ENCODE measurements around the gene MATR3. TPM values are rescaled to one million over a fixed set of nuclear protein-coding genes. Genes with fewer than 3 reads are reported as not detected.

The MATR3 gene
- total and polyA plus RNA-seq, 2 of the 4 experiments (the other 2 are of a cell fraction) = 81.4 to 367 TPM

GRCh38 chr5:139314276-139314675 is 20.7 kb downstream of the MATR3 start:
- intact Hi-C loops (cut with micrococcal nuclease) = loop anchor here (2.0 kb wide), 1 partner anchor 17 kb away; no protein-coding TSS in a partner anchor
- H3K9me3 ChIP-seq (ENCODE audit: control insufficient read depth, insufficient read depth, low read length) = no peaks in the 10 kb centered on the region
- H2BK5ac ChIP-seq (ENCODE audit: low read depth, low read length, poor library complexity, severe bottlenecking) = no peak overlapping the region
- H3K4me2 ChIP-seq (ENCODE audit: low read depth, low read length) = no peak overlapping the region
- in situ Hi-C loops (cut with MboI; ENCODE audit: low sequenced_read_pairs) = no loop called here
- ATAC-seq (ENCODE audit: low read depth) = no peak
- H4K5ac ChIP-seq (ENCODE audit: low read depth, low read length) = no peak overlapping the region
- no peak for TF ChIP-seq RCOR1 (IDR thresholded peaks at IDR 0.05; ENCODE audit: insufficient replicate concordance, low read length)
- no peak for TF ChIP-seq RFX5 (IDR thresholded peaks at IDR 0.05; ENCODE audit: low read depth, low read length)
- TF ChIP-seq USF2 (IDR thresholded peaks at IDR 0.05; ENCODE audit: low read depth, low read length) = no peak
- TF ChIP-seq RAD21 (IDR thresholded peaks at IDR 0.05; ENCODE audit: low read length) = no peak
- TF ChIP-seq FOS (IDR thresholded peaks at IDR 0.05; ENCODE audit: low read depth, low read length) = no peak
- no peak for TF ChIP-seq MAFK (IDR thresholded peaks at IDR 0.05; ENCODE audit: low read depth, low read length)
- no peak for TF ChIP-seq CEBPB (IDR thresholded peaks at IDR 0.05; ENCODE audit: low read depth, low read length)
- TF ChIP-seq POLR2A (IDR thresholded peaks at IDR 0.05; ENCODE audit: low read depth, low read length) = no peak
- H2BK15ac ChIP-seq (ENCODE audit: low read depth, low read length) = no peak overlapping the region
- H3K14ac ChIP-seq (replicated peaks; ENCODE audit: low read depth, low read length) = no peak overlapping the region
- no peak overlapping the region for H3K27ac ChIP-seq (ENCODE audit: insufficient read depth, low read length)
- dilution Hi-C loops (cut with HindIII; ENCODE audit: low sequenced_read_pairs, unreplicated experiment) = no loop called here
- no peak overlapping the region for H4K91ac ChIP-seq (ENCODE audit: insufficient read depth, low read depth, low read length)
- no peak overlapping the region for H2AK5ac ChIP-seq (ENCODE audit: low read depth, low read length)
- H3K18ac ChIP-seq (ENCODE audit: low read depth, low read length) = no peak overlapping the region
- H3K4ac ChIP-seq (ENCODE audit: low read depth, low read length) = no peak overlapping the region
- no peak for DNase-seq
- H2AK9ac ChIP-seq (replicated peaks; ENCODE audit: low read depth, low read length, poor library complexity) = no peak overlapping the region
- no peak overlapping the region for H3K9ac ChIP-seq (ENCODE audit: low read depth, low read length)
- H2BK120ac ChIP-seq (ENCODE audit: low read depth, low read length) = no peak overlapping the region
- H2BK20ac ChIP-seq (ENCODE audit: low read depth, low read length) = no peak overlapping the region
- H3K23ac ChIP-seq (ENCODE audit: low read depth, low read length) = no peak overlapping the region
- peaks cover 1% of the 10 kb centered on the region; the same call in 1 of the 2 replicates for H3K4me1 ChIP-seq (ENCODE audit: control insufficient read depth, insufficient read depth, low read length)
- no TSS peak for BruUV-seq (replicated peaks)
- peaks cover 15 to 55% of the 10 kb centered on the region in 2 experiments for H3K79me1 ChIP-seq (ENCODE audit: low read depth in 1 of 2, low read length in 2 of 2)
- H2AFZ ChIP-seq (replicated peaks; ENCODE audit: low read length, poor library complexity) = no peak overlapping the region
- ChIA-PET CTCF (no interaction called here), POLR2A (ENCODE audit: unreplicated experiment) (no interaction called here)
- no peaks in the 10 kb centered on the region for H3K27me3 ChIP-seq (ENCODE audit: control insufficient read depth, insufficient read depth, low read length)
- no peak overlapping the region for H3K56ac ChIP-seq (ENCODE audit: extremely low read depth, insufficient read depth, low read length)
- no CpG with 5 or more reads among the region's 1 CpG for WGBS, 2 experiments (ENCODE audit: extremely low coverage in 2 of 2, insufficient read length in 1 of 2)
- H3K9me1 ChIP-seq (ENCODE audit: insufficient read depth, low read length) = peaks cover 9% of the 10 kb centered on the region
- no peak overlapping the region for H3K4me3 ChIP-seq (ENCODE audit: insufficient read depth, low read depth, low read length)
- no peak overlapping the region for H4K8ac ChIP-seq (ENCODE audit: low read depth in 2 of 2, low read length in 2 of 2)
- H4K20me1 ChIP-seq (ENCODE audit: insufficient read depth, low read length) = peaks cover 85% of the 10 kb centered on the region
- H3K36me3 ChIP-seq (ENCODE audit: control insufficient read depth, insufficient read depth, low read length) = peaks cover 32% of the 10 kb centered on the region

Data from IMR-90 (cell line).